ES-I3 (cell line): ENCODE results near the gene BRI3BP.
"Not testable (repeated sequence)": the region's sequence is repeated elsewhere in the genome, so short reads cannot be mapped to it uniquely, and the experiment has no call there.

ENCODE experiments used
- H3K36me3 ChIP-seq: 2 replicates; pipeline ENCODE4 v1.6.1; 2013; ENCODE audit warnings: mild to moderate bottlenecking, low read length, control low read depth, moderate library complexity; ENCODE audit not compliant: insufficient read depth
- H3K4me1 ChIP-seq: 2 replicates; pipeline ENCODE4 v1.6.1; 2013; ENCODE audit warnings: mild to moderate bottlenecking, control low read depth, low read length; ENCODE audit not compliant: insufficient read depth
- H3K9ac ChIP-seq: 2 replicates; pipeline ENCODE4 v1.6.1; 2013; ENCODE audit warnings: low read depth, mild to moderate bottlenecking, low read length, moderate library complexity
- H3K9me3 ChIP-seq: 2 replicates; pipeline ENCODE4 v1.6.1; 2013; ENCODE audit warnings: mild to moderate bottlenecking, low read length, moderate library complexity; ENCODE audit not compliant: control insufficient read depth, insufficient read depth

The BRI3BP gene

DNA sequence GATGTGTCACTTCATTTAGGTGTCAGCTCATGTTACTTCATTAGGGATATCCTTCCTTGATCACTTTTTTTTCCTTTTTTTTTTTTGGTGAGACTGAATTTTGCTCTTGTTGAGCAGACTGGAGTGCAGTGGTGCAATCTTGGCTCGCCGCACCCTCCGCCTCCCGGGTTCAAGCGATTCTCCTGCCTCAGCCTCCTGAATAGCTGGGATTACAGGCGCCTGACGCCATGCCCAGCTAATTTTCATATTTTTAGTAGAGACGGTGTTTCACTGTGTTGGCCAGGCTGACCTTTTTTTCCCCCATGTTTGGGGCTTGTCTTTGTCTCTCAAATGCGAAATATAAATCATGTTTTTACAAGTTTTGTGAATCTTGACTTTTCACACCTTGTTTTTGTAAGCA lies 62.1 kb downstream of the BRI3BP start:
- no peaks in the 10 kb centered on the region for H3K36me3 ChIP-seq
- H3K9ac ChIP-seq: no peak overlapping the region
- H3K9me3 ChIP-seq: no peaks in the 10 kb centered on the region
- H3K4me1 ChIP-seq: no peaks in the 10 kb centered on the region

DNA sequence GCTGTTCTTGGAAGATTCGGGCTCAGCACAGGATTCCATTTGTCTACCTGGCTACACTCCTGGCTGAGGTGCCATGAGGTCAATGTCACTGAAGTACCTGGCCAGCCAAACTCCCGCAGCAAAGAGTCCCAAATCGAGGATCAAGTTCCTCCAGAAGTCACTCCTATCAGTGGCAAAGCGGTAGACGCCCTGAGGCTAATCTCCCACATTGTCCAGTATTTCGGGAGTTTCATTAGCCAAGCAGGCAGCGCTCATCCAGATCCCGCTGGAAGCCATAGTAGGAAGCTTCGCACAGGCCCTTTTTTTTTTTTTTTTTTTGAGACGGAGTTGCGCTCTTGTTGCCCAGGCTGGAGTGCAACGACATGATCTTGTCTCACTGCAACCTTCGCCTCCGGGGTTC lies 62.9 kb downstream of the BRI3BP start:
- no peaks in the 10 kb centered on the region for H3K4me1 ChIP-seq
- H3K9ac ChIP-seq: no peak overlapping the region
- H3K9me3 ChIP-seq: peaks cover 2% of the 10 kb centered on the region; the same call in 1 of the 2 replicates
- no peaks in the 10 kb centered on the region for H3K36me3 ChIP-seq

DNA sequence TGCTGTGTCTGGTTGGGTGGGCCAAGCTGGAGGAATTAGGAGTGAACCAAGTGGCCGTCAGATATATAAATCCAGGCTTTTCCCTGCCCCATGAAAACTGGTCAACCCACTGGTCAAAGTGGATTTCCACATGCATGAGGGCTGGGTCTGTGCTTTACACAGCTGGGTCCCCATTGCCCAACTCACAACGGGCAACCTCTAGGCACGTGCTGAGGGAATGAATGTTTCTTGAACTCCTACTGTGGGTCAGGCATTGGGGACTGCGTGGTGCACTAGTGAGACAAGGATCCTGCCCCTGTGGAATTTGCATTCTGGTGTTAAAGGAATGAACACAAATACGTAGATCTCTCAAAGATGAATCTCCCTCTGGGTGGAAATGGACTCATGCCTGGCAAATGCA lies 64.3 kb downstream of the BRI3BP start:
- H3K36me3 ChIP-seq: no peaks in the 10 kb centered on the region
- H3K4me1 ChIP-seq: no peaks in the 10 kb centered on the region; the same call in 1 of the 2 replicates
- peaks cover 2% of the 10 kb centered on the region; the same call in 1 of the 2 replicates for H3K9me3 ChIP-seq
- H3K9ac ChIP-seq: no peak overlapping the region

DNA sequence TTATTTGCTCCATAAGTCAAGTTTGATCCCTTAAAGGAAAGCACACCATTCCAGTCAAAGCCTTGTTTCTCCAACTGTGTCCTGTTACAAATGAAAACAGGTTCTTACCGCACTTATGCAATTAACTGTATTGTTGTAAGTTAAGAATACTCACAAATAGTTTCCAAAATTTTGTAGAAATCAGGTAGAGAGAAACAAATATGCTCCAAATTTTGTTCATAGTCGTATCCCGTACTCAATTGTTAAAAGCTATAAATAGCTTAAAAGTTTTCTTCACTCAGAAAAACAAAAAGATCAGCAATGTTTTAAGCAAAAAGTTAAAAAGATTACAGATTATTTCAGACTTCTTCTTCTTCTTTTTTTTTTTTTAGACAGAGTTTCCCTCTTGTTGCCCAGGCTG lies 67.8 kb downstream of the BRI3BP start:
- H3K9ac ChIP-seq: no peak overlapping the region

DNA sequence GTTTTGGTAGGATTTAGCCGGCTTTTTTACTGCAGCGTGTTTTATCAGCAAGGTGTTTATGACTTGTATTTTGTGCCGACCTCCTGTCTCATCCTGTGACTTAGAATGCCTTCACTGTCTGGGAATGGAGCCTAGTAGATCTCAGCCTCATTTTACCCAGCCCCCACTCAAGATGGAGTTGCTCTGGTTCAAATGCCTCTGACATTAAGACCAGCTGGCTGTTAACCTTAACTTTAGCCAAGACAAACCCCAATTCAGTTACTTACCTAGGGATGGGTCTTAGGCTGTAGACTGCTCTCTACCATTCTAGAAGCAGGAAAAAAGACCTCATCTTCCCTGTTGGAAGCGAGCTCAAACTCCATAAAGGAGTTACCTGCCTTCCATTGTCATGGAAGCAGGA lies 70.1 kb downstream of the BRI3BP start:
- H3K9ac ChIP-seq, H3K9me3 ChIP-seq, H3K36me3 ChIP-seq: not testable (repeated sequence)
- peaks cover 22% of the 10 kb centered on the region for H3K4me1 ChIP-seq

More for the DNA sequence above, 67.8 kb downstream of the BRI3BP start:
- Histone ChIP-seq H3K9me3 (peaks cover 2% of the 10 kb centered on the region; the same call in 1 of the 2 replicates), H3K36me3 (no peaks in the 10 kb centered on the region), H3K4me1 (peaks cover 8% of the 10 kb centered on the region)

DNA sequence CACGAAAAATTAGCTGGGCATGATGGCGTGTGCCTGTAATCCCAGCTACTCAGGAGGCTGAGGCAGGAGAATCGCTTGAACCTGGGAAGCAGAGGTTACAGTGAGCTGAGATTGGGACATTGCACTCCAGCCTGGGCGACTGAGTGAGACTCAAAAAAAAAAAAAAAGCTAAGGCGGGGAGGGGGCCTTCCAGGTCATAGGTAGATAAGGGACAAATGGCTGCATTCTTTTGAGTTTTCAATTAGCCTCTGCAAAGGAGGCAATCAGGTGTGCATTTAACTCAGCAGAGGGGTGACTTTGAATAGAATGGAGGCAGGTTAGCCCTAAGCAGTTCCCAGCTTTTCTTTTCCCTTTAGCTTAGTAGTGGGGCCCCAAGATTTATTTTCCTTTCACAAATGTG lies 71.0 kb downstream of the BRI3BP start:
- peaks cover 2% of the 10 kb centered on the region; the same call in 1 of the 2 replicates for H3K9me3 ChIP-seq
- peaks cover 23% of the 10 kb centered on the region for H3K4me1 ChIP-seq
- H3K9ac ChIP-seq: peak overlapping the region; percentile 87
- no peaks in the 10 kb centered on the region for H3K36me3 ChIP-seq

DNA sequence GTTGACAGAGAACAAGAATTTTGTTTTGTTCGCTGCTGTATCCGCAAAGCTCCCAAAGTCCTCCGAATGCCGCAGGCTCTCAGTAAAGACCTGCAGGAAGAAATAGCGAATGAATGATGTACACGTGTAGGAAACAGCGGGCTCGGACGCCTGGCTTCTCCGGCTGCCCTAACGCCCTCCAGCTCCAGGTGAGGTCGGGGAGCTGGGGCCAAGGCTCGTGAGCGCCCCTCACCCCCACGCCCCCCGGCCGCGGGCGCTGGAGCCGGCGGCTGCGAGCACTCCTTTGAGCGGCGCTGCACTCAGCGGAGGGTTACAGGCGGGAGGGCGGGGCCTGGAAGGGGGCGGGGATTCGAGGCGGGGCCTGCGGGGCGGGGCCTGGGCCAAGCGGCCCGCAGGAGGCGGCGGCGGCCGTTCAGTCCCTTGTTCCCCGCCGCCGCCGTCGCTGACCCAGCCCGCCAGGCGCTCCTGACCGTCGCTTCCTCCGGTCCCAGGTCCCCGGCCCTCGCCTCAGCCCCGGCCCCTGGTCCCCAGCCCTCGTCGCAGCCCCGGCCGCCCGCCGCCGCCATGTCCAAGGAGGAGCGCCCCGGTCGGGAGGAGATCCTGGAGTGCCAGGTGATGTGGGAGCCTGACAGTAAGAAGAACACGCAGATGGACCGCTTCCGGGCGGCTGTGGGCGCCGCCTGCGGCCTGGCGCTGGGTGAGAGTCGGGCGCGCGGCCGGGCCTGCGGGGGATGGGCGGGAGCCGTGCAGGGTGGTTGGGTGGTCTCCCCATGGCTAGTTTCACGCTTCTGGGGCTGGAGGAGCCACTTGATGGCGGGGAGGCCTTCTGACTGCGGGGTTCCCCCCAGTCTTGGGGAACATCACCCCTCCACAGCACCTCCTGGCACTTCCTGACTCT lies 71.8 kb downstream of the BRI3BP start, which contains the start of gene AACS:
Gene AACS (plus strand): TSS at position 415 of the 898 bp plus-strand sequence. CDS start 150 bp downstream, at position 565.
- H3K9ac ChIP-seq: peak within 1 kb of the TSS; percentile 87
- no peaks in the 10 kb centered on the region for H3K36me3 ChIP-seq
- H3K4me1 ChIP-seq: peaks cover 23% of the 10 kb centered on the region
- peaks cover 2% of the 10 kb centered on the region; the same call in 1 of the 2 replicates for H3K9me3 ChIP-seq

DNA sequence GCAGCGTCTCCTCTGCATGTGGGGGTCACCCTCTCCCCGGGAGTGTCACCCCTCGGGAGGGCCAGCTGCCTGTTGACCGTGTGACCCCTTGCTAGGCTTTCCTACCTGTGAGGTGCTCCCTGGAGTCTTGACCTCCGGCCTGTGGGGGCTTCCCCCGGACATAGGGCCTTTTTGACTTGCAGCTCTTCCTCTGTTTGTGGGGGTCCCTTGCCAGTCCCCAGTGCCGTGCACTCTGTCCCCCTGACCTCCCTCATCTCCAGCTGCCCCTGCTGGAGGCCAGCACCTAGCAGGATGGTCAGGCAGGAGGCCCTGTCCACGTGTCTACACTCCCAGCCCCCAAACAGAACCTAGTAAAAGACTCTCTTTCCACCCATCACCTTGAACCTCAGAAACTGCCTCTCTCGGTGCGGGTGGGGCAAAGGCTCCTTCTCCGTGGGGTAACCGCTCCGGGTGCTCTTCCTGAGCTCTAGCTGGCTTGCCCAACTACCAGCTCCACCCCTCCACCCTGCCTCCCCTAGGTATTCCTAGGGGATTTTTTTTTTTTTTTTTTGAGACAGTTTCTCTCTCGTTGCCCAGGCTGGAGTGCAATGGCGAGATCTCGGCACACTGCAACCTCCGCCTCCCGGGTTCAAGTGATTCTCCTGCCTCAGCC lies 72.6 kb downstream of the BRI3BP start:
- Histone ChIP-seq H3K9me3 (no peaks in the 10 kb centered on the region; the same call in 1 of the 2 replicates), H3K9ac (peak overlapping the region; percentile 87), H3K4me1 (peaks cover 23% of the 10 kb centered on the region), H3K36me3 (no peaks in the 10 kb centered on the region)

DNA sequence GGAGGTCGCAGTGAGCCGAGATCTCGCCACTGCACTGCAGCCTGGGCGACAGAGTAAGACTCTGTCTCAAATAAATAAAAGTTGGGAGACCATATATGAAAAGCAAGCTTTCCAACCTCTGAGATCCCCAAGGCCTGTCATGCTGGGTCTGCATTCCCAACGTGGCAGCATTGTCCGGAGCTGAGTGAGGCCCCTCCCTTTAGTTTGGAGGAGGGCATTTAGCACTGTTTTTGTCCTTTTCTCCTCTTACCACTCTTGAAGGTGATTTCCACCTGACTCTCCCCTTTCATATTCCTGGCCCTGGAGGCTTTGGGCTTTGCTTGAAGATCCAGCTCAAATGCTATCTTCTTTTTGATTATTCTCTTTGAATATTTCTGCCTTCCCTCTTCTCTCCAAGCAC lies 74.9 kb downstream of the BRI3BP start:
- no peaks in the 10 kb centered on the region for H3K9me3 ChIP-seq
- H3K4me1 ChIP-seq: peaks cover 19% of the 10 kb centered on the region; the same call in 1 of the 2 replicates
- H3K9ac ChIP-seq: no peak overlapping the region
- no peaks in the 10 kb centered on the region for H3K36me3 ChIP-seq

DNA sequence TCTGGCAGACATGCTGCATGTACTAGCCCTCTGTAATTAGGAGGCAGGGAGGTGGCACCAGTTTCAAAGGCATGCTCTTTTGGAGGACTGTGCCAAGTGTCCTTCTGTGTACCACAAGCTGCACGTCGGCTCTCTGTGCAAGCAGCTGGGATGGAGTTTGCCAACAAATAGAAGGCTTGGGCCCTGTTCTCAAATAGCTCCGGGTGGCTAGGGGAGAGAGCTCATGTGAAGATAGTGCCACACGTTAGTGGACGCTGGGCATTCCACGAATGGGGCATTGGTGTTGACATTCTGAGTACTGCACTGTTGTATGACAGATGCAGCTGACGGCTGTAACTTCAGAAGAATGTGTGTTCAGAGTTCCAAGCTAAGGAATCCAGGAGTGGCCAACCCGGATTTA lies 76.2 kb downstream of the BRI3BP start:
- Histone ChIP-seq H3K9me3 (no peaks in the 10 kb centered on the region), H3K36me3 (no peaks in the 10 kb centered on the region), H3K4me1 (peaks cover 16% of the 10 kb centered on the region; the same call in 1 of the 2 replicates), H3K9ac (no peak overlapping the region)

DNA sequence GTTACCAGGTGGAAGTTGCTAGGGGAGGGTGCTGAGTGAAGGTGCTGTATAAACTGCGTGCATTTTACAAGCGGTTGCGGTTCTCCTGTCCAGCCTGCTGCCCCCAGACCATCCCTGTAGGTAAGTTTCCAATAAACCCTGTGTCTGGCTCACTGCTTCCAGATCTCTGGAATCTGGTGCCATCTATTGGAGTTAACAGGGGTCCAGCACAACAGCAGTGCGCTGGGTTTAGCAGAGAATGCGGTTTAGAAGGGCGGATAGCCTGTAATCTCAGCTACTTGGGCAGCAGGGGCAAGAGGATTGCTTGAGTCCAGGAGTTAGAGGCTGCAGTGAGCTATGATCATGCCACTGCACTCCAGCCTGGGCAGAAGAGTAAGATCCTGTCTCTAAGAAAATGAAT lies 76.7 kb downstream of the BRI3BP start:
- Histone ChIP-seq H3K9me3 (no peaks in the 10 kb centered on the region), H3K36me3 (no peaks in the 10 kb centered on the region), H3K4me1 (peaks cover 16% of the 10 kb centered on the region; the same call in 1 of the 2 replicates)

DNA sequence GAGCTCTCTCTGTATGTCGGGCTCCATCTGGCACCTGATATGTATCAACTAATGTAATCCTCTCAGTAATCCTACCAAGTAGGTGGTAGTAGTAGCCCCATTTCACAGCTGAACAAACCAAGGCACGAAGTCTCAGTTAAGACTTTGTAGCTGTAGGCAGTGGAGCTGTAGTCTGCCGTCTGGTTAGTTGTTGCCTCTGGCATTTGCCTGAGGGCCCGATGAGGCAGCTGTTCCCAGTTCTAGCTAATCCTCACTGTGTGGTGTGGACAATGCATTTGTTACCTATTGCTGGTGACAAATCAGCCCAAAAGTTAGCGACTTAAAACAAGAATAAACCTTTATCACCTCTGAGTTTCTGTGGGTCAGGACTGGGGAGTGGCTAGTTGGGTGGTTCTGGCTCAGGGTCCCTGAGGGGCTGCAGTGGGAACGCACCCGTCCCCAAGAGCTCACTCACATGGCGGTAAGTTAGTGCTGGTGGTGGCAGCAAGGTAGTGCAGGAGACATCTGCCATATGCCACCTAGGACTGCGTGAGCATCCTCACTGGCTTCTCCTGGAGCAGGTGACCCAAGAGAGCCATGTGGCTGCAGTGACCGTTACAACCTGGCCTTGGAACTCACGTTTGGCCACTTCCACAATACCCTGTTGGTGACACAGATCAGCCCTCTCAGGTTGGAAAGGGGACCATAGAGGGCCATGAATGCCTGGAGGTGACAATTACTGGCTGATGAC lies 77.4 kb downstream of the BRI3BP start:
- H3K36me3 ChIP-seq: no peaks in the 10 kb centered on the region
- H3K9me3 ChIP-seq: no peaks in the 10 kb centered on the region
- H3K4me1 ChIP-seq: peaks cover 16% of the 10 kb centered on the region; the same call in 1 of the 2 replicates
- no peak overlapping the region for H3K9ac ChIP-seq

More for the DNA sequence above, 76.7 kb downstream of the BRI3BP start:
- no peak overlapping the region for H3K9ac ChIP-seq

DNA sequence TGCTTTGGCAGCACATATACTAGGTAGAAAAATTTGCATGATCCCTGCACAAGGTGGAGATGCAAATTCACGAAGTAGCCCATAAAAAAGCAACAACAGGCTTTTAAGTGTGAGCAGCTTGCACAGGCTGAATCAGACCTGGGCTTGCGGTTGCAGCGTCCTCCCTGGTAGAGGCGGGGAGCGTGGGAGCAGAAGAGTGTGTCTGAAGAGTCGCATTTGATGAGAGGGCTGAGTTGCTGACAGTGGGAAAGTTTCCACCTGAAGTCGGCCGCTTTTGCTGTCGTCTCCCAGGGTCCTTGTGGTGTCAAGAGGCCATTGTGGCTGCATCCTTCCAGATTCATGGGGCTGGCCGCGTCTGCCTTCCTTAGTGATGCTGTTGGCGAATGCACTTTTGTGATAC lies 78.0 kb downstream of the BRI3BP start:
- Histone ChIP-seq H3K36me3 (no peaks in the 10 kb centered on the region), H3K9me3 (no peaks in the 10 kb centered on the region), H3K4me1 (peaks cover 16% of the 10 kb centered on the region; the same call in 1 of the 2 replicates), H3K9ac (no peak overlapping the region)

DNA sequence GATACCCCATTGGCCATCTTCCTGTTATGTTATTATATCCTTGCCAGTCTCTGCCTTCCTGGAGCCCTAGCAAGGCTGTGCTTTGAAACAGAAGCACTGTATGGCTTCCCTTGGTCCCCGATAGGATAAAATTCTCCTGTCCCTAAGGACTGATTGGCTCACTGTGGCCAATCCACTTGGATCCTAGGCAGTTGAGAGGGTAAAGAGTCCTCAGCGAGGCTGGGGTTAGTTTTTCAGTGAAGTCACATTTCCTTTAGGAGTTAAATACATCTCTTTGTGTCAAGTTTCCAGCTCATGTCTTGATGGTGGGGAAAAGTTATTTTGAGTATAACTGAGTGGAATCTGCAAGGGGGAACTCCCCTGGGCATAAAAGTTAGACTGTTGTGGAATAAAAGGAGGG lies 79.1 kb downstream of the BRI3BP start:
- 0 out of 2 replicates have a peak, but pooled peaks cover 9% of the 10 kb centered on the region for H3K4me1 ChIP-seq
- peaks cover 3% of the 10 kb centered on the region; the same call in 1 of the 2 replicates for H3K36me3 ChIP-seq
- H3K9me3 ChIP-seq: no peaks in the 10 kb centered on the region
- H3K9ac ChIP-seq: no peak overlapping the region
